ENCODE data around the gene EPHA2. TPM values are rescaled to one million over a fixed set of nuclear protein-coding genes. Genes with fewer than 3 reads are reported as not detected.

EPHA2 gene
- total RNA-seq, 1 experiment from 2014 or later: 14.2 TPM

DNA sequence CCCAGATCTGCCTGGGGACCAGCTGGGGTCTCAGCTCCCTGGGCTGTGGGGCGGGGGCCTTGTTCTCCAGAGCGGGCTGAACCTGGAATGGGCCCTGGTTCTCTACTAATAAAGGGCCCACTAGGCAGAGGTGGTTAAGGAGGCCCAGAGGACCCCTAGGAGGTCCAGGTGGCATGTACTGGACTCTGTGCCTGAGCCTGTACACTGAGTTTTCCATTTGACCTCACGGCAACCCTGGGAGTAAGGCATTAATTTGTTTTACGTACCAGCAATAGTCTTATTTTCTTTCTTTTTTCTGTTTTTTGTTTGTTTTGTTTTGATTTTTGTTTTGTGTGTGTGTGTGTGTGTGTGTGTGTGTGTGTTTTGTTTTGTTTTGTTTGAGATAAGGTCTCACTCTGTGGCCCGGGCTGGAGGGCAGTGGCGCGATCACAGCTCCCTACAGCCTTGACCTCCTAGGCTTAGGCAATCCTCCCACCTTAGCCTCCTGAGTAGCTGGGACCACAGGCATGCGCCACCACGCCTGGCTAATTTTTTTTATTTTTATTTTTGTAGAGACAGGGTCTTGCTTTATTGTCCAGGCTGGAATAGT lies 62.9 kb downstream of the EPHA2 start:
- no peak for DNase-seq (ENCODE audit: low spot score)

GRCh38 chr1:16092097-16092922 lies 63.6 kb downstream of the EPHA2 start:
- DNase-seq (ENCODE audit: low spot score): no peak

GRCh38 chr1:16091296-16091695 lies 64.6 kb downstream of the EPHA2 start:
- no peak for DNase-seq (ENCODE audit: low spot score)

GRCh38 chr1:16090076-16090826 lies 65.6 kb downstream of the EPHA2 start:
- no peak for DNase-seq (ENCODE audit: low spot score)

DNA sequence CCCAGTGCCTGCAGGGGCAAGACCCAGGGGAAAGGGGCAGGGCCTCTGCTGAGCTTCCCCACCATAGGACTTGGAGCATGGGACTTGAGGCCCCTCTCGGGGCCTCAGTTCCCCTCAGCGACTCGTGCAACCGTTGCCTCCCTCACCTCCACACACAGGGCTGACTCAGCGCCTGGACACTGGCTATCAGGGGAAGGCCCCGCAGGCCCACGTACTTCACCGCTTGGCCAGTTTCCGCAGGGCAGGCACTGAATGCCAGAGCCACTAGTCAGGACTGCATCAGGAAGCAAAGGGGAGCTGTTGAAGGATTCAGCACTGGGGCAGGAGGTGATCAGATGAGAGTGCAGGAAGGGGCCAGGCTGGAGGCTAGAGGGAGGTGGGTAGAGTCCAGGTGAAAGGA lies 66.9 kb downstream of the EPHA2 start:
- no peak for DNase-seq (ENCODE audit: low spot score)

GRCh38 chr1:16088351-16088911 lies 67.4 kb downstream of the EPHA2 start:
- DNase-seq (ENCODE audit: low spot score): no peak

DNA sequence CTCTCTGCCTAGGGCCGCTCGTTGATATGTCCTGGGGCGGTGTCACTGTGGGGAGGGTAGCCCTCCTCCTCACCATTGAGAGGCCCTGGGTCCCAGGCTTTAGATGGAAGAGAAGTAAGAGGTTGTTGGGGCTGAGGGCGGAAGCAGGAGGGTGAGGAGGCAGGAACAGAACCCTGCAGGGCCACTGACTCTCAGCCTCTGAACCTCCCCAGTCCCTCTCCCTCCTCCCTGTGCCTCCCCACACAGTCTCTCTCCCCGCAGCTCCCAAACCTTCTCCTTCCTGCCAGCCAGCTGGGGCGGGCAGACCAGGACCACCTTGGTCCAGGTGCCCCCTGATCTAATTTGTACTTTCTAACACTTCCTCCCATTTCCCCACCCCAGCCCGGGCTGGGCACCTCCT lies 68.1 kb downstream of the EPHA2 start:
- DNase-seq (ENCODE audit: low spot score): no peak

DNA sequence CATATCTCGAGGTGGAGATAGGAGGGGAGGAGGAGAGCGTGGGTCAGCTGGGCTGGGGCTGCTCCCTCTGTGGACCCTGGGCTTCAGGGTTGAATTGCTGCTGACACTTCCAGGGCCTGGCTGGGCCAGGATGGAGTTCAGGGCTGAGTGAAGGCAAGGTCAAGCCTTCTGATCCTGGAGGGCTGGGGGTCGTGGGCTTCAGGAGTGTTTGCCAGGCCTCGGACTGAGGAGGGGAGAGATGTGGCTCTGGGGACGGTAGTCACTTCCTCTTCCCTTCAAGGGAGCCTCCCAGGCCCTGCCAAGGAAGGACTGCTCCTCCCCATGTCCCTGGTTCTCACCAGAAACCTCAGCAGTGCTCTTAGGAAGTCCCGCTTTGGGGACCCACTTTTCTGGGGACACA lies 70.3 kb downstream of the EPHA2 start:
- no peak for DNase-seq (ENCODE audit: low spot score)

GRCh38 chr1:16083486-16083885 lies 72.4 kb downstream of the EPHA2 start:
- no peak for DNase-seq (ENCODE audit: low spot score)

GRCh38 chr1:16082283-16083038 lies 73.4 kb downstream of the EPHA2 start:
- DNase-seq (ENCODE audit: low spot score): peak; percentile 42

DNA sequence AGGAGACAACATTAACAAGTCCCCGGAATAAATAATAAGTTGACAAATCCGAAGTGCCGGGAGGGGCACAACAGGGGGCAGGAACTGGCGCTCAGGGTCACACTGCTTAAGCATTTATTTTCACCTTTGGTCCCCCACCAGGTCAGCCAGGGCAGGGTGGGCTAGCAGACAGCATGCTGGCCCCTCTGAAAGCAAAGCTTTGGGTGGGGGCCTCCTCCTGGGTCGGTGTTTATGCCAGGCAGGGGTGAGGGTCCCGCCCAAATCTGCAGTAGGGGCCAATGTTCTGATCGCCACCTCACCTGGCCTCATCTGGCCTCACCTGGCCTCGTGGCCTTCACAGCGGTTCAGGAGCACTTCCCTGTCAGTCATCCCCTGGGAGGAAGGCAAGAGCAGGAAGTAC lies 74.2 kb downstream of the EPHA2 start:
- DNase-seq (ENCODE audit: low spot score): no peak

- DNase-seq (ENCODE audit: low spot score): no peak
Measured at GRCh38 chr1:16080422-16081150, 75.3 kb downstream of the EPHA2 start.

DNA sequence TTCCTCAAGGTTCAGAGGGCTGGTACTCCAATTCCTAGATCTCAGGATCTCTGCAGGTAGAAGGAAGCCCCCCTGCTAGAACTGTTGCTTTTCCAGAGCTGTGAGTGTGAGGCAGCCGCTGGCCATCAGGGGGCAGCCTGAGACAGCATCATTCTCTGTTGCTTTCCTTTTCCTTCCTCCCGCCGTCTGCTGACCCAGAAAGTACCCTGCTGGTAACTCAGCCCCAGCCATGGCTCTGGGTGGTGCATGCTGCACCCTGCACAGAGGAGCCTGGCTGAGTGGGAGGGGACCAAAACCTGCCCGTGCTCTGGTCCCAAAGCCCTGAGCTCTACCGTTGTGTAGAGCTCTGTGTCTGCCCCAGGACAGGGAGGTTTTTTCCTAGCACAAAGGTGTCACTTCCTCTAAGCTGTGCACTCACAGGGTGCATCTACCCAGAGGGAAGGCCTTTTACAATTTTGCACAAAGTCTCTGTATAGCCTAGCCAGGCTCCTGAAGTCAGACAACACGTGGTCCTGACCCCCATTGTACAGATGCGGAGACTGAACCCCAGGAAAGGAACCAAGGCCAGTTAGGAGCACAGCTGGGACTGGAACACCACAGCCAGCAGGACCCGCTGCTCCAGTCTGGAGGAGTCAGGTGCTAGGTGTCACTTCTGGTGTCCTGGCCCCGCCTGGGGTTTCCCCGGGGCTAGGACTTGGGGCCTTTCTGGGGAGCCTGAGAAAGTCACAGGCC lies 76.8 kb downstream of the EPHA2 start:
- peak; percentile 74 for DNase-seq (ENCODE audit: low spot score)

DNA sequence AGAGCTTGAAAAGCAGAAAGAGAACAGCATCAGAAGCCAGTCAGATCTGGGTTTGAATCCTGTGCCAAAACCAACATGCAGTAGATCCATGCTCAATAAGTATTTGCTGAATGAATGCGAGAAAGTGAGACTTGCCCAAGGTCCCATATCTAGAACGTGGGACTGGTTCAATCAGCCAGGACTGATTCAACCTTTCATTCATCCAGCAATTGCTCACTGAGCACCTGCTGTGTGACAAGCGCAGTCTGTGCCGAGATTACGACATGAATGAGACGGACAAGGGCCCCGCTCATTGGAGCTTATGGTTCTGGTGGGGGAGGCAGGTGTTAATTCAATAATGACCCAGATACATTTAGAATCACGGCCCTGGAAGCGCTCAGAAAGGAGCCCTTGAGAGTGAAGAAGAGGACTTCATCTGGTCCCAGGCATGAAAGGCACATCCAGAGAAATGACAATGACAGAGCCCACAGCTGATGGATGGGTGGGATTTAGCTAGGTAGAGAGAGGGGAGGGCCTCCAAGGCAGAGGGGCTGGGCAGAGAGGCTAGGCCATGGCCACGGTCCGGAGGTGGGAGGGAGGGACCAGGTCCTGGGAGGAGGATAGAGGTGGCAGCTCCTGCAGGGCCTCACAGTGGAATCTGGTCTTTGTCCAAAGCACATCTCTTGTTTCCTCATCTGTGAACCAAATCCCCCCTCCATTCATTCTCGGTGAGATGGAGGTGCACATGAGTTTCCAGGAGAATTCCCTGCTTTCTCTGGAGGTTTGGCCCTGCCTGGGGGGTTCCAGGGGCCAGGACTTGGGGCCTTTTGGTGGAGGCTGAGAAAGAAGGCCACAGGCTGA lies 78.2 kb downstream of the EPHA2 start:
- no peak for DNase-seq (ENCODE audit: low spot score)

DNA sequence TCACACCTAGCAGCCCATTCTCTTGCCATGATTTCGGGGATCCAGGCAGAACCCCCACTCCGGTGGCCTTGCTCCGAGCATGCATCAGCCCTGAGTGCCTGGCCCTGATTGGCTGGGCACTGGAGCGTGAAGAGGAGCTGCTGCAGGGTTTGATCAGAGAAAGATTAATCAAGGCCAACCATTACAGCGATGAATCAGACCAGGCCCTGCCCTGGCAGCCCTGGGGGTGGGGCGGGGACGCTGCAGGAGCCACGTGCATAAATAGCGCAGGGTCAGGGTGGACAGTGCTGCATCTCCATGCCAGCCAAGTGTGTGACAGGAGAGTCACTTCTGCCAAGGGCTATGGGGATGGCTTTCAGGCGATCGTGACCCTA lies 79.0 kb downstream of the EPHA2 start:
- DNase-seq (ENCODE audit: low spot score): peak; percentile 29

GRCh38 chr1:16076031-16076864 lies 79.6 kb downstream of the EPHA2 start:
- peak; percentile 91 for DNase-seq (ENCODE audit: low spot score)

DNA sequence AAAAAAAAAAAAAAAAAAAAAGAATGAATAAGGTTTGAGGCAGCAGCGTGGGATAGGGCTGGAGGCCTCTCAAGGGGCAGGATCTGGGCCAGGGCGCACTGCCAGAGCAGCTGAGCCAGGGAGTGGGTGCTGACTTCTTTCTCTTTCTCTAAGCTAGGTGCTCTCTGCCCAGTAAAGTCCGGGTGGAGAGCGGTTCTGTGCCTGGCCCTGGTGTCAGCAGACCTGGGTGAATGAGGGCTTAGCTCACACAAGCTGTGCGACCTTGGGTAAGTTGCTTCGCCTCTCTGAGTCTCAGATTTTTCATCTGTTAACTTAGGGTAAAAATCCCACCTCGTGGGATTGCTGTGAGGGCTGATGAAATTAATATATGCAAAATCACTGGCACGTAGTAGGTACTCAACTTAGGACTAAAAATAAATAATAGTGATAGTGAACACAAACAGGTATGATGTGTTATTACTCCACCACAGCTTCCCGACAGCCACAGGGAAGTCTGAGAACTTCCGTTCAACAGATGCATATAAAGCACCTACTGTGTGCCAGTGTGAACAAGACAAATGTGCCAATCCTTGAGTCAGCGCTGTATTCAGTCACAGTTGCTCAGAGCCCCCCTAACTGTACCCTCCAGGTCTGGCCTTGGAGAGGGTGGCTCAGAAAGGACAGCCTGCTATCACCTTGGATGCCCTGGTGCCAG lies 80.4 kb downstream of the EPHA2 start:
- DNase-seq (ENCODE audit: low spot score): peak; percentile 40
